ENCODE data around the gene GUCA2A. TPM values are rescaled to one million over a fixed set of nuclear protein-coding genes. Genes with fewer than 3 reads are reported as not detected.

GUCA2A gene
- total and polyA plus RNA-seq, 4 donors, result 1.0 to 29.8 TPM; not detected in 2

DNA sequence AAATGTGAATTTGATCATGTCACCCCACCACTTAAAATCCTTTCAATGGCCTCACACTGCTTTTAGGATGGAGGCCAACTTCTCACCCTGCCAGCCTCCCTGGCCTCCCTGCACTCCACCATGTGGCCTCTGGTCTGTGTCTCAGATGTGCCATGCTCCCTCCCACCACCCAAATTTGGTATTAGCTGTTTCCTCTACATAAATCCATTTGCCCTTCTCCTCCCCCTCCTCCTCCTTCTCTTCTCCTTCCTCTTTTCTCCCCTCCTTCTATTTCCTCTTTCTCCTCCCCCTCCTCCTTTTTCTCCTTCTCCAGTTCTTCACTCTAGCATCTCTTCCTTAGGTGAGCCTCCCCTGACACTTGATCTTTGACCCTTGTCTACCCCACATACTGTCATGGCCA lies 28.1 kb downstream of the GUCA2A start:
- DNase-seq (no peak), ATAC-seq (ENCODE audit: low FRiP score) (no peak)
- no peak overlapping the region for H3K4me3 ChIP-seq (ENCODE audit: low read length in 2 of 2)
- peaks cover 2 to 4% of the 10 kb centered on the region in 2 donors for H3K27me3 ChIP-seq (ENCODE audit: control insufficient read depth in 1 of 2, insufficient read depth in 2 of 2, low read length in 1 of 2)
- H3K36me3 ChIP-seq (ENCODE audit: control insufficient read depth in 1 of 2, insufficient read depth in 2 of 2, low read length in 1 of 2), result no peaks in the 10 kb centered on the region
- intact Hi-C loops (cut with DNase I), result no loop called here
- no peak overlapping the region for H3K27ac ChIP-seq (ENCODE audit: low read depth in 1 of 2, low read length in 2 of 2)
- H3K9me3 ChIP-seq (ENCODE audit: control insufficient read depth, low read length), result no peaks in the 10 kb centered on the region
- H3K4me1 ChIP-seq (ENCODE audit: control insufficient read depth in 1 of 2, insufficient read depth in 2 of 2, low read length in 2 of 2), result no peaks in the 10 kb centered on the region

DNA sequence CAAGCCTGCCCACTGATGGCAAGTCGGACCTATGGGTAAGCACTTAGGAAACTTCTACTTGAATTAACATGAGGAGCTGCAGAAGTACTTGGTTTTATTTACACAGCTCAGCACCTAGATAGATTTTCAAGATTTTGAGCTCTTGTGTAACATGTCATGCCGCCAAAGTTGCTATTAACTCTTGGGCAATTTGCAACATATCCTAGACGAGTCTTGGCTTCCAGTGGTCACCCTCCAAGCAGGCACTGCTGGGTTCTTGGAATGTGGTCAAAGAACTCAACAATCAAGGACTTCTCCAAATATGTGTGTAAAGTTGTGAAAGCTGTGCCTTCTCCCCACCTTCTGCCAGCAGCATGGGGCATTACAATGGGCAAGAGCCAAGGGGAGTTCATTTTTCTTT lies 29.1 kb downstream of the GUCA2A start:
- intact Hi-C loops (cut with DNase I), result no loop called here
- H3K27ac ChIP-seq (ENCODE audit: low read depth in 1 of 2, low read length in 2 of 2), result no peak overlapping the region
- WGBS, 2 donors, result 41 to 63% methylated on average over 3 of the region's 3 CpGs
- H3K36me3 ChIP-seq (ENCODE audit: control insufficient read depth in 1 of 2, insufficient read depth in 2 of 2, low read length in 1 of 2), result no peaks in the 10 kb centered on the region
- no peak for DNase-seq
- no peaks in the 10 kb centered on the region for H3K9me3 ChIP-seq (ENCODE audit: control insufficient read depth, low read length)
- ATAC-seq (ENCODE audit: low FRiP score), result no peak
- no peak overlapping the region for H3K4me3 ChIP-seq (ENCODE audit: low read length in 2 of 2)
- peaks cover 1 to 4% of the 10 kb centered on the region in 2 donors for H3K27me3 ChIP-seq (ENCODE audit: control insufficient read depth in 1 of 2, insufficient read depth in 2 of 2, low read length in 1 of 2)
- H3K4me1 ChIP-seq (ENCODE audit: control insufficient read depth in 1 of 2, insufficient read depth in 2 of 2, low read length in 2 of 2), result no peaks in the 10 kb centered on the region

DNA sequence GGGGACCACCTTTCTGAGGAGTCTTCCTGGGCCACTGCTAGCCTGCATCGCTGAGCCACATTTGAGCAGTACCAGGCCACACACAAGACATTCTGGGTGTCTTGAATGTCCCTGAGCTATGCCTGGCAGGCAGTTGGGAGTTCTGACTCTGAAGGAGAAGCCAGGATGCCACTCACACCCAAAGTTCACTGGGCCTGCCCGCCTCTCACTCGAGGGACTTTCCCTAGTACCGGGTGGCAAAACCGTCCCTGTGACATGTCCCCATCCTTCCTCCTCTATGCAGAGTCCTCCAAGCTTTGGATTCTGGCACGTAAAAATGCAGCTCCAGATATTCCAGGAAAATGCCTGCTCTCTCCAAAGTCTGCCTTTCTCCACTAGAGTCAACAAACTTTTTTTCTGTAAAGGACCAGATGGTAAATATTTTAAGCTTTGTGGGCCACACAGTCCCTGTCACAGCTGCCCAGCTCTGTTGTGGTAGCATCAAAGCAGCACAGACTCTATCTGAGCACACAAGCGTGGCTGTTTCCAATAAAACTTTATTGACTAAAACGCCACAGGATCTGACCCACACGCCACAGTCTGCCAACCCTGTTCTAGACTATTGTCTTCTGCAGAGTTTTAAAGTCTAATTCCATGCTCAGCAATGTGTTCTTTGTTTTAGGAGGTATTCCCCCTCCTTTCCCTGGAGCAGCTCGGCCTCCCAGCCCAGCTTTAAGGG lies 30.6 kb downstream of the GUCA2A start:
- no peak overlapping the region for H3K27ac ChIP-seq (ENCODE audit: low read depth in 1 of 2, low read length in 2 of 2)
- DNase-seq, result no peak
- H3K27me3 ChIP-seq (ENCODE audit: control insufficient read depth in 1 of 2, insufficient read depth in 2 of 2, low read length in 1 of 2), result peaks cover 0 to 4% of the 10 kb centered on the region in 2 donors
- no peaks in the 10 kb centered on the region for H3K36me3 ChIP-seq (ENCODE audit: control insufficient read depth in 1 of 2, insufficient read depth in 2 of 2, low read length in 1 of 2)
- 85 to 88% methylated on average over 10 of the region's 10 CpGs for WGBS, 2 donors
- no peak for ATAC-seq (ENCODE audit: low FRiP score)
- H3K4me1 ChIP-seq (ENCODE audit: control insufficient read depth in 1 of 2, insufficient read depth in 2 of 2, low read length in 2 of 2), result no peaks in the 10 kb centered on the region
- no peaks in the 10 kb centered on the region for H3K9me3 ChIP-seq (ENCODE audit: control insufficient read depth, low read length)
- intact Hi-C loops (cut with DNase I), result no loop called here
- H3K4me3 ChIP-seq (ENCODE audit: low read length in 2 of 2), result no peak overlapping the region

DNA sequence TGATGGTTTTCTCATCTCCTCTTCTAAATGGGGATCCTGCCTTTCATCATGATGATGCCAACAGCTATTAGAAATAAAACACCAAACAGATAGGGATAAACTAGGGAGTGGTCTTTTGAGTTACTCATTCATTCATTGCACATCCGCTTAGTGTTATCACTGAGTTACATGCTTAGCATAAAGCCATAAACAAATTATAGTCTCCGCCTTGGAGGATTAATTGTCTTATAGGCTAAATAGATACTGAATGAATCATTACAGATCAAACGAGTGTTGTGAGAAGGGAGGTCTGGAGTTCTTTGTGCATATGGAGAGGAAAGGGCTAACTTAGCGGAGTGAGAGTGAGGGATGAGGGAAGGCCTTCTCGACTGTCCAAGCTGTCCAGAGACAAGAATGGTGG lies 31.2 kb downstream of the GUCA2A start:
- intact Hi-C loops (cut with DNase I), result no loop called here
- Histone ChIP-seq H3K36me3 (ENCODE audit: control insufficient read depth in 1 of 2, insufficient read depth in 2 of 2, low read length in 1 of 2) (no peaks in the 10 kb centered on the region), H3K4me1 (ENCODE audit: control insufficient read depth in 1 of 2, insufficient read depth in 2 of 2, low read length in 2 of 2) (no peaks in the 10 kb centered on the region), H3K4me3 (ENCODE audit: low read length in 2 of 2) (no peak overlapping the region), H3K9me3 (ENCODE audit: control insufficient read depth, low read length) (peaks cover 1% of the 10 kb centered on the region), H3K27ac (ENCODE audit: low read depth in 1 of 2, low read length in 2 of 2) (no peak overlapping the region), H3K27me3 (ENCODE audit: control insufficient read depth in 1 of 2, insufficient read depth in 2 of 2, low read length in 1 of 2) (peaks cover 0 to 4% of the 10 kb centered on the region in 2 donors)
- 89 to 91% methylated on average over 5 of the region's 5 CpGs for WGBS, 2 donors
- no peak for ATAC-seq (ENCODE audit: low FRiP score)
- DNase-seq, result no peak

DNA sequence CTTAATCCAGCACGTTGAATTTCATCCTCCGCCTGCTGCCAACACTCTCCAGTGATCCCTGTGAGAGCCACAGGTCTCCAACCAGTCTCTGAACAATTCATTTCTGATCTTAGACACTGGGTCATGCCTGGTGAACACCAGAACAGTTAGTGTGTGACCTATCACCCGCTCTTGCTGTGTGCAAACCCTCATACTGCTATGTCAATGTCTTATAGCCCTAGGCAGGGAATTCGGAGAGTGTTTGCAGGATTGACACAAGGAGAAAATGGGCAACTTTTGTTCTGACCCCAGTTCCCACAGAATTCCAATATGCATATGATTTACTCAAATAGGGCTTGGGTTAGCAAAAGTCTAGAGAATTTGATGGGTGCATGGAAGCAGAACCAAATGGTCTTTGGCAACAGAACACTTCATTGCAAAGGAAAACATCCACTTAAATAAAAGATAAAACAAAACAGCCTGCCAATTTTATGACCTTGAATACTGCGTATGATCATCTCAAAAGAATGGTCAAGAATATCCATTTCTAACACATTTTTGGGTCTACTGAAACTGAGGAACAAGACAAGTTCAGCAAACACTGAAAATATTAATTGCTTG lies 34.4 kb downstream of the GUCA2A start:
- Histone ChIP-seq H3K4me3 (ENCODE audit: low read length in 2 of 2) (no peak overlapping the region), H3K27me3 (ENCODE audit: control insufficient read depth in 1 of 2, insufficient read depth in 2 of 2, low read length in 1 of 2) (peaks cover 0 to 4% of the 10 kb centered on the region in 2 donors), H3K4me1 (ENCODE audit: control insufficient read depth in 1 of 2, insufficient read depth in 2 of 2, low read length in 2 of 2) (no peaks in the 10 kb centered on the region), H3K27ac (ENCODE audit: low read depth in 1 of 2, low read length in 2 of 2) (no peak overlapping the region), H3K9me3 (ENCODE audit: control insufficient read depth, low read length) (peaks cover 1% of the 10 kb centered on the region), H3K36me3 (ENCODE audit: control insufficient read depth in 1 of 2, insufficient read depth in 2 of 2, low read length in 1 of 2) (no peaks in the 10 kb centered on the region)
- DNase-seq (no peak), ATAC-seq (ENCODE audit: low FRiP score) (no peak)
- intact Hi-C loops (cut with DNase I), result no loop called here
- WGBS, 2 donors, result 78 to 83% methylated on average over 5 of the region's 5 CpGs

DNA sequence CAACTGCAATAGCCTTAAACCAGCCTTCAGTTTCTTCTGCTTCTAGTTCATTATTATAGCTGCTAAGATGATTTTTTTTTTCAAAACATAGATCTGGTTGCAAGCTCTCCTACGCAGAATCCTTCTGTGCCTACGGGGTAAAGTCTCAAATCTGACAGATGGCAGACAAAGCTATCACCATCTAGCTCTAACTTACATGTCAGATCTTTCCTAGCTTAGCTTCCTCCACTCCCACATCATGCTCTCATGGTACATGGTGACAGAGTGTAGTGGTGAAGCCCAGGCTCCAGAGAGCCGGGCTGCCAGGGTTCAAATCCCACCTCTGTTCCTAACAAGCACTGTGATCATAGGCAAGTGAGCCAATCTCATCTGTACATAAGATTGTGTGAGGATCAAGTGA lies 35.6 kb downstream of the GUCA2A start:
- no peak overlapping the region for H3K4me3 ChIP-seq (ENCODE audit: low read length in 2 of 2)
- intact Hi-C loops (cut with DNase I), result no loop called here
- no peaks in the 10 kb centered on the region for H3K27me3 ChIP-seq (ENCODE audit: control insufficient read depth in 1 of 2, insufficient read depth in 2 of 2, low read length in 1 of 2)
- H3K9me3 ChIP-seq (ENCODE audit: control insufficient read depth, low read length), result peaks cover 1% of the 10 kb centered on the region
- H3K4me1 ChIP-seq (ENCODE audit: control insufficient read depth in 1 of 2, insufficient read depth in 2 of 2, low read length in 2 of 2), result no peaks in the 10 kb centered on the region
- H3K27ac ChIP-seq (ENCODE audit: low read depth in 1 of 2, low read length in 2 of 2), result no peak overlapping the region
- no peaks in the 10 kb centered on the region for H3K36me3 ChIP-seq (ENCODE audit: control insufficient read depth in 1 of 2, insufficient read depth in 2 of 2, low read length in 1 of 2)
- no peak for ATAC-seq (ENCODE audit: low FRiP score)
- DNase-seq, result no peak
- WGBS, 2 donors, result 79 to 84% methylated on average over 3 of the region's 3 CpGs

DNA sequence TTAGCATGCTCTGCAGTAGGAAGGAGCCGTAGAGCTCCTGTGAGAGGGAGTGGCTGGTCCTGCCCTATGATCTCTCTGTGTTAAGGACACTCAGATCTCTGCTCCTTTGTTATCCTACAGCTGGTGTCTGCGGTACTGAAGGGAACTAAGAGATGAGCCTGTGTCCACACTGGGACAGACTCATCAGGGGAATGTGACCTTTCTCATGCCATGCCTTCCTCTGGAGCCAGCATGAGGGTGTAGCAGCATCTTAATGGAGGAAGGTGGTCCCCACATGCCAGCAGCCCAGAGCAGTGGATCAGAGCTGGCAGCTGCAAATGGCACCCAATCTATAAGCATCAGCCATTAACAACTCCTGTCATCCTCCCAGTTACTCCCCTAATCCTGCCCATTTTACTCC lies 36.0 kb downstream of the GUCA2A start:
- 76% methylated on average over 2 of the region's 2 CpGs for WGBS, 2 donors
- Histone ChIP-seq H3K4me1 (ENCODE audit: control insufficient read depth in 1 of 2, insufficient read depth in 2 of 2, low read length in 2 of 2) (no peaks in the 10 kb centered on the region), H3K36me3 (ENCODE audit: control insufficient read depth in 1 of 2, insufficient read depth in 2 of 2, low read length in 1 of 2) (no peaks in the 10 kb centered on the region), H3K9me3 (ENCODE audit: control insufficient read depth, low read length) (peaks cover 1% of the 10 kb centered on the region), H3K27me3 (ENCODE audit: control insufficient read depth in 1 of 2, insufficient read depth in 2 of 2, low read length in 1 of 2) (no peaks in the 10 kb centered on the region), H3K4me3 (ENCODE audit: low read length in 2 of 2) (no peak overlapping the region), H3K27ac (ENCODE audit: low read depth in 1 of 2, low read length in 2 of 2) (no peak overlapping the region)
- DNase-seq (no peak), ATAC-seq (ENCODE audit: low FRiP score) (no peak)
- intact Hi-C loops (cut with DNase I), result no loop called here

DNA sequence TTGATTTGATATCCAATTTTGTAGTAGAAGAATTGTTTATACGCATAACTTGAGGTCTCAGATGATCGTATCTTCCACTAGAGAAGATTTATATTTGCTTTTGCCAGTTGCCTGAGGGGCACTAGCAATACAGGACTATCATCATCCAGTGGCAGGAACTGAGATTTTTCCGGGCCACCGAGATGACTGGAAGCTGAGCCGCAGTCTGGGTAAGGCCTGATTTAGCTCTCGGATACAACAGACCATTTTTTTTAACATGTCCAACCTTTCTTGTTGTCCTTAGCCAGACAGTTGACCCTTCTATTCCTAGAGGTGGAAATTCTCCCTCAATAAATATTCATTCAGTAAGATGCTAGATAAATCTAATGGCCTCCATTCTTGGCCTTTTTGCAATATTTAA lies 36.8 kb downstream of the GUCA2A start:
- WGBS, 2 donors, result 81 to 82% methylated on average over 6 of the region's 6 CpGs
- Histone ChIP-seq H3K4me1 (ENCODE audit: control insufficient read depth in 1 of 2, insufficient read depth in 2 of 2, low read length in 2 of 2) (no peaks in the 10 kb centered on the region), H3K9me3 (ENCODE audit: control insufficient read depth, low read length) (peaks cover 1% of the 10 kb centered on the region), H3K27me3 (ENCODE audit: control insufficient read depth in 1 of 2, insufficient read depth in 2 of 2, low read length in 1 of 2) (no peaks in the 10 kb centered on the region), H3K27ac (ENCODE audit: low read depth in 1 of 2, low read length in 2 of 2) (no peak overlapping the region), H3K4me3 (ENCODE audit: low read length in 2 of 2) (no peak overlapping the region), H3K36me3 (ENCODE audit: control insufficient read depth in 1 of 2, insufficient read depth in 2 of 2, low read length in 1 of 2) (no peaks in the 10 kb centered on the region)
- intact Hi-C loops (cut with DNase I), result no loop called here
- DNase-seq, result no peak
- ATAC-seq (ENCODE audit: low FRiP score), result no peak

DNA sequence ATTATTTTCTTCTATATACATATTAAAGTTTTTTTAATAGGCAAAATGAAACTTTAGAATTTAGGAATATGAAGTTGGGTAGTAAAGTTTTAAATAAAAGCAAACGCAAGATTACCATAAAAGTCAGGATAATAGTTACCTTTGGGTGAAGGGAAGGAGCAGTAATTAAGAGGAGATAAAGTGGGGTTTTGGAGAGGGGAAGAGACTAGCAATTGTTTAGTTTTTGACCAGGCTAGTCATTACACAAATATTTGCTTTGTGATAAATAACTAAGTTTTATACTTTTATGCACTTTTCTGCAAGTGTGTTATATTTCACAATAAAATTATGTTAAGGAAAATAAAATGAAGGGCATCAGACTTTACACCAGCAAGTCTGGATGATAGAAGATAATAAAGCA lies 39.0 kb downstream of the GUCA2A start:
- Histone ChIP-seq H3K4me3 (ENCODE audit: low read length in 2 of 2) (no peak overlapping the region), H3K9me3 (ENCODE audit: control insufficient read depth, low read length) (peaks cover 1% of the 10 kb centered on the region), H3K4me1 (ENCODE audit: control insufficient read depth in 1 of 2, insufficient read depth in 2 of 2, low read length in 2 of 2) (no peaks in the 10 kb centered on the region), H3K27me3 (ENCODE audit: control insufficient read depth in 1 of 2, insufficient read depth in 2 of 2, low read length in 1 of 2) (no peaks in the 10 kb centered on the region), H3K36me3 (ENCODE audit: control insufficient read depth in 1 of 2, insufficient read depth in 2 of 2, low read length in 1 of 2) (no peaks in the 10 kb centered on the region), H3K27ac (ENCODE audit: low read depth in 1 of 2, low read length in 2 of 2) (no peak overlapping the region)
- intact Hi-C loops (cut with DNase I), result no loop called here
- ATAC-seq (ENCODE audit: low FRiP score), result no peak
- 49 to 79% methylated on average over 1 of the region's 1 CpG for WGBS, 2 donors
- DNase-seq, result no peak

Measured in aorta (tissue), 5 donors.